Tibial nerve (tissue), 4 donors: ENCODE measurements around the gene DAB1. TPM values are rescaled to one million over a fixed set of nuclear protein-coding genes. Genes with fewer than 3 reads are reported as not detected.

Source experiments
- DNase-seq, 2 donors: peaks; one replicate each; pipeline ENCODE4 v3.0.0-alpha.2; 2019; ENCODE audit warnings: low spot score in 2 of 2
- H3K27ac ChIP-seq, 4 donors: fragments of 200-600 bp; sonication (generic) in 3 of 4; one replicate each; pipeline ENCODE4 v1.5.1; 2017 to 2019; ENCODE audit warnings: mild to moderate bottlenecking in 1 of 4
- H3K27me3 ChIP-seq, 2 donors: fragments of 200-600 bp; sonication (generic) in 1 of 2; one replicate each; pipeline versions ENCODE4 v1.5.1 to v1.6.0; 2017 to 2019
- H3K36me3 ChIP-seq, 3 donors: fragments of 200-600 bp; sonication (generic); one replicate each; pipeline ENCODE4 v1.5.1; 2018 to 2019
- H3K4me1 ChIP-seq, 4 donors: fragments of 200-600 bp; sonication (generic) in 3 of 4; one replicate each; pipeline ENCODE4 v1.5.1; 2017 to 2019
- H3K4me3 ChIP-seq, 4 donors: fragments of 200-600 bp; sonication (generic) in 3 of 4; one replicate each; pipeline ENCODE4 v1.5.1; 2017 to 2019; ENCODE audit warnings: mild to moderate bottlenecking in 1 of 4, moderate library complexity in 1 of 4
- H3K9me3 ChIP-seq, 4 donors: fragments of 200-600 bp; sonication (generic) in 3 of 4; one replicate each; pipeline ENCODE4 v1.5.1; 2017 to 2019
- EP300 ChIP-seq, 2 donors: sonication (generic); formaldehyde crosslinking; IDR thresholded peaks; one replicate each; pipeline ENCODE4 v1.6.1; 2017; ENCODE audit warnings: antibody characterized with exemption in 2 of 2, mild to moderate bottlenecking in 1 of 2
- POLR2A ChIP-seq, 2 donors: fragments of 450-650 bp; IDR thresholded peaks; one replicate each; pipeline ENCODE4 v1.6.1; 2017; ENCODE audit warnings: antibody characterized with exemption in 2 of 2, mild to moderate bottlenecking in 2 of 2, moderate library complexity in 2 of 2
- WGBS, 2 donors: methylation state at CpG; one replicate each; pipeline ENCODE4 v1.1.5; 2018; 5-methylcytosine and 5-hydroxymethylcytosine counted together
- total RNA-seq, 4 donors: library from RNA; depleted of rRNA; stranded (reverse); fragments of >200 nt; gene quantifications; one replicate each; pipeline ENCODE4 v1.1.0, GENCODE V29; 2016
- TF ChIP-seq, protein P1 (sequence below), 5 experiments: fragments of 200-600 bp in 3 of 5; fragments of 450-650 bp in 2 of 5; sonication (generic) in 3 of 5; IDR thresholded peaks; one replicate each; pipeline ENCODE4 v1.5.1; 2016 to 2019; ENCODE audit warnings: antibody characterized with exemption in 5 of 5, mild to moderate bottlenecking in 3 of 5, moderate library complexity in 2 of 5

The DAB1 gene
- total RNA-seq, 4 donors from 2014 or later = 4.0 to 8.3 (median 4.4) TPM

DNA sequence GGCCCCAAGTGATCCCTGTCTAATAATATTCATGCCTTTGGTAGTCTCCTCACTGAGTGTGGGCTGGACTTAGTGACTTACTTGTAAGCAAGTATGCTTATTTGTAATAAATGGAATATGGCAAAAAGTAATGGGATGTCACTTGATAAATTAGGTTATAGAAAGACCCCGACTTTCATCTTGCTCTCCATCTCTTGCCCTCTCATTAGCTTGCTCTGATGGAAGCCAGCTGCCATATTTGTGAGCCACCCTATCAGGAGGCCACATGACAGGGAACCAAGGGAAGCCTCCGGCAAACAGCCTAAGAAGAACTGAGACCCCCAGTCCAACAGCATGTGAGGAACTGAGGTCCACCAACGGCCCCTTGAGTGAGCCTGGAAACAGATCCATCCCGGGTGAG, 107.0 kb downstream of the DAB1 start:
- no peak for DNase-seq
- Histone ChIP-seq H3K36me3 (no peaks in the 10 kb centered on the region), H3K27me3 (no peaks in the 10 kb centered on the region), H3K4me3 (no peak overlapping the region), H3K9me3 (no peaks in the 10 kb centered on the region), H3K27ac (no peak overlapping the region), H3K4me1 (no peaks in the 10 kb centered on the region)
- TF ChIP-seq, protein P1, sequence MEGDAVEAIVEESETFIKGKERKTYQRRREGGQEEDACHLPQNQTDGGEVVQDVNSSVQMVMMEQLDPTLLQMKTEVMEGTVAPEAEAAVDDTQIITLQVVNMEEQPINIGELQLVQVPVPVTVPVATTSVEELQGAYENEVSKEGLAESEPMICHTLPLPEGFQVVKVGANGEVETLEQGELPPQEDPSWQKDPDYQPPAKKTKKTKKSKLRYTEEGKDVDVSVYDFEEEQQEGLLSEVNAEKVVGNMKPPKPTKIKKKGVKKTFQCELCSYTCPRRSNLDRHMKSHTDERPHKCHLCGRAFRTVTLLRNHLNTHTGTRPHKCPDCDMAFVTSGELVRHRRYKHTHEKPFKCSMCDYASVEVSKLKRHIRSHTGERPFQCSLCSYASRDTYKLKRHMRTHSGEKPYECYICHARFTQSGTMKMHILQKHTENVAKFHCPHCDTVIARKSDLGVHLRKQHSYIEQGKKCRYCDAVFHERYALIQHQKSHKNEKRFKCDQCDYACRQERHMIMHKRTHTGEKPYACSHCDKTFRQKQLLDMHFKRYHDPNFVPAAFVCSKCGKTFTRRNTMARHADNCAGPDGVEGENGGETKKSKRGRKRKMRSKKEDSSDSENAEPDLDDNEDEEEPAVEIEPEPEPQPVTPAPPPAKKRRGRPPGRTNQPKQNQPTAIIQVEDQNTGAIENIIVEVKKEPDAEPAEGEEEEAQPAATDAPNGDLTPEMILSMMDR (IDR thresholded peaks at IDR 0.05) = no peak
- TF ChIP-seq EP300 (IDR thresholded peaks at IDR 0.05) = no peak
- TF ChIP-seq POLR2A (IDR thresholded peaks at IDR 0.05) = no peak
- 93 to 94% methylated on average over 4 of the region's 4 CpGs for WGBS, 2 donors

DNA sequence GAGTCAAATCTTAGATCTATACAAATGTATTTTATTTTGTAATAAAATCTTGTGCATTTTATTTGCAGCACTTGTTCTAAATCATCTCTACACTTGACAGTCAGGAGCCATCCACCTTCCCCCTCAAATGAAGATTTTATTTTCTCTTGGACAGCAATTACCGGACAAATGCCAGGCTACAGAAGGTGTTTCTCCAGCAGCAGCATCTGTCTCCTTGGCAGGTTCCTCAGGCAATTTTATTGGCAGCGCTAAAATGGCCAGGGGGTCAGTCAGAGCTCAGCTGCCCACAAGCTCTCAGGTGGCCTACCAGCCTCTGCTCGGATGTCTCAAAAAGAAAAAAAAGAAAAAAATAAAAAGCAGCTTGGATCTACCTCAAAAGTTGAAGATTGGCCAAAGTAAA, 107.6 kb downstream of the DAB1 start:
- no peak for TF ChIP-seq POLR2A (IDR thresholded peaks at IDR 0.05)
- TF ChIP-seq EP300 (IDR thresholded peaks at IDR 0.05) = no peak
- TF ChIP-seq, protein P1 (IDR thresholded peaks at IDR 0.05) = no peak
- Histone ChIP-seq H3K4me3 (no peak overlapping the region), H3K9me3 (no peaks in the 10 kb centered on the region), H3K27ac (no peak overlapping the region), H3K4me1 (no peaks in the 10 kb centered on the region), H3K36me3 (no peaks in the 10 kb centered on the region), H3K27me3 (no peaks in the 10 kb centered on the region)
- DNase-seq = no peak
- 89 to 90% methylated on average over 3 of the region's 3 CpGs for WGBS, 2 donors

DNA sequence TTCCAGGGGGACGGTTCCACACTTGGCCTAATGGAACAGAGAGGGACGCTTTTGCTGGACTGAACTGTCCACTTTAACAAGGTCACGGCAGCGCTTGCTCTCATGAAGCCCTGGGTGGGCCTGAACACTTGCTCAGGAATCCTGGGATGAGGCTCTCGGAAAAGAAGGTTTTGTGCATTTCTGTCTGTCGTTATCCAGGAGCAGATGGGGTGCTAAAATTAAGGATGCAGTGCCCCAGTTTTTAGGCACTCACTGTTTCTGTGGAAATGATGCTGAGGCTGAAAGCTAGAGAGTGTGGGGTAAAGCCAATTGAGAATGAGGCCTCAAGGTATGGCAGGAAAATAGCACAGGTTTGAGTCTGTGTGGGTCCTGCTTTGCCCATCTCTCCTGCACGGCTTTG, 111.0 kb downstream of the DAB1 start:
- Histone ChIP-seq H3K4me1 (no peaks in the 10 kb centered on the region), H3K36me3 (no peaks in the 10 kb centered on the region), H3K27ac (no peak overlapping the region), H3K9me3 (no peaks in the 10 kb centered on the region), H3K4me3 (no peak overlapping the region), H3K27me3 (no peaks in the 10 kb centered on the region)
- no peak for DNase-seq
- 92% methylated on average over 7 of the region's 7 CpGs for WGBS, 2 donors
- TF ChIP-seq EP300 (IDR thresholded peaks at IDR 0.05) (no peak), POLR2A (IDR thresholded peaks at IDR 0.05) (no peak)
- TF ChIP-seq, protein P1 (IDR thresholded peaks at IDR 0.05) = no peak

DNA sequence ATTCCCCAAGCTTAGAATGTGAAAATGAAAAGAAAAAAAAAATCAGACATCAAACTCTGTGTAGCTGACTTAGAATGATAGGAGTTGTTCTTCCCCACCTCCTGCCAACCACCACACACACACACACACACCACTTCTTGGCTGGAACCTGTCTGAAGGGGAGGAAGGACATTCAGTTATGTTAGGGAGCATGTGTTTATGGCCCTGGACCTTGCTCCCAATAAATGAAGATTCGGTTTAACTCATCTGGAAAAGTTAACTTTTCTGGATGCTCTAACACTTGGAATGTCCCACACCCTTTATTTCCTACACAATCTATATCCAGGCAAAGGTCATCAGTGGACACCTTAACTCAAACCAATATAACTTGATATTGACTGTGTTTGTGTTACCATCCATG, 112.4 kb downstream of the DAB1 start:
- no peak overlapping the region for H3K4me3 ChIP-seq
- H3K4me1 ChIP-seq = no peaks in the 10 kb centered on the region
- no peaks in the 10 kb centered on the region for H3K9me3 ChIP-seq
- no peaks in the 10 kb centered on the region for H3K27me3 ChIP-seq
- H3K27ac ChIP-seq = no peak overlapping the region
- DNase-seq = no peak
- no peaks in the 10 kb centered on the region for H3K36me3 ChIP-seq
- WGBS, 2 donors = 76 to 83% methylated on average over 1 of the region's 1 CpG
- TF ChIP-seq, protein P1 (IDR thresholded peaks at IDR 0.05) = no peak
- TF ChIP-seq POLR2A (IDR thresholded peaks at IDR 0.05) (no peak), EP300 (IDR thresholded peaks at IDR 0.05) (no peak)

DNA sequence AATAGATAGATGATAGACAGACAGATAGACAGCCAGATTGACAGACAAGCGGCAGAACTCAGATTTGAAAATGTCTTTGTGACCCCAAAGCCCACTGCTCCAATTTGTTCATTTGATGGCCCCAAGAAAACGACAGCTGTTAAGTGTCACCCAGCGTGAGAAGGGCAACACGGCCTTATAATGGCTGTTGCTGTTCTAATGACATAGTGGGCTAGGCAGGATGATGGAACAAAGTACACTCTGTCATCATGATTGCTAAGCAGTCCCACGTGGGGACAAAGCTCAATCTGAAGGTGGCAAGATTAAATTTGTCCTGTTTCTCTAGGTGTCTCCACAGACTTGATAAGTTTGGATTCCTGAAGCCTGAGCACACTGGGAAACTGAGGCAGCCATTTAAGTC, 112.9 kb downstream of the DAB1 start:
- no peaks in the 10 kb centered on the region for H3K4me1 ChIP-seq
- 50 to 60% methylated on average over 5 of the region's 5 CpGs for WGBS, 2 donors
- no peaks in the 10 kb centered on the region for H3K36me3 ChIP-seq
- H3K27me3 ChIP-seq = no peaks in the 10 kb centered on the region
- no peak overlapping the region for H3K27ac ChIP-seq
- no peak overlapping the region for H3K4me3 ChIP-seq
- no peaks in the 10 kb centered on the region for H3K9me3 ChIP-seq
- TF ChIP-seq EP300 (IDR thresholded peaks at IDR 0.05) (no peak), POLR2A (IDR thresholded peaks at IDR 0.05) (no peak)
- TF ChIP-seq, protein P1 (IDR thresholded peaks at IDR 0.05) = no peak
- DNase-seq = no peak
